Mesendoderm (in vitro differentiated cells): ENCODE data around the gene OR10R2.

ENCODE experiments used
- DNase-seq: peaks from one replicate; pipeline ENCODE4 v3.0.0; 2013
- H2AK5ac ChIP-seq: 2 replicates; pipeline ENCODE4 v1.6.1; 2013; ENCODE audit warnings: low read length, inconsistent platforms
- H2BK120ac ChIP-seq: 2 replicates; pipeline ENCODE4 v1.6.1; 2013; ENCODE audit warnings: low read depth, mild to moderate bottlenecking, low read length, moderate library complexity, mixed read lengths
- H2BK15ac ChIP-seq: replicated peaks from 2 replicates; pipeline ENCODE4 v1.6.1; 2013; ENCODE audit warnings: low read depth, mild to moderate bottlenecking, moderate library complexity
- H2BK5ac ChIP-seq: 2 replicates; pipeline ENCODE4 v1.6.1; 2013; ENCODE audit warnings: low read length, inconsistent platforms
- H3K18ac ChIP-seq: 2 replicates; pipeline ENCODE4 v1.6.1; 2013; ENCODE audit warnings: mild to moderate bottlenecking, low read length, mixed read lengths
- H3K23ac ChIP-seq: one replicate; pipeline ENCODE4 v1.6.1; 2013; ENCODE audit warnings: low read length
- H3K27ac ChIP-seq: 2 replicates; pipeline ENCODE4 v1.5.1; 2013; ENCODE audit warnings: low read depth, mild to moderate bottlenecking, inconsistent platforms, low read length, moderate library complexity
- H3K27me3 ChIP-seq: 2 replicates; pipeline ENCODE4 v1.6.1; 2013; ENCODE audit warnings: low read length, control low read depth, mild to moderate bottlenecking, inconsistent platforms; ENCODE audit not compliant: insufficient read depth, poor library complexity
- H3K36me3 ChIP-seq: 2 replicates; pipeline ENCODE4 v1.6.1; 2013; ENCODE audit warnings: low read length, inconsistent platforms; ENCODE audit not compliant: control insufficient read depth, insufficient read depth
- H3K4ac ChIP-seq: one replicate; pipeline ENCODE4 v1.6.1; 2013; ENCODE audit warnings: low read depth, mild to moderate bottlenecking, low read length, moderate library complexity
- H3K4me1 ChIP-seq: 2 replicates; pipeline ENCODE4 v1.6.1; 2013; ENCODE audit warnings: low read depth, low read length, inconsistent platforms; ENCODE audit not compliant: control insufficient read depth
- H3K4me2 ChIP-seq: 2 replicates; pipeline ENCODE4 v1.6.1; 2013; ENCODE audit warnings: low read length
- H3K4me3 ChIP-seq: 2 replicates; pipeline ENCODE4 v1.5.1; 2013; ENCODE audit warnings: mild to moderate bottlenecking, low read length
- H3K56ac ChIP-seq: one replicate; pipeline ENCODE4 v1.6.1; 2013; ENCODE audit warnings: low read length
- H3K79me1 ChIP-seq: 2 replicates; pipeline ENCODE4 v1.6.1; 2013; ENCODE audit warnings: low read length, inconsistent platforms
- H3K79me2 ChIP-seq: 2 replicates; pipeline ENCODE4 v1.6.1; 2013; ENCODE audit warnings: mild to moderate bottlenecking, low read length; ENCODE audit not compliant: control insufficient read depth, insufficient read depth
- H3K9ac ChIP-seq: 2 replicates; pipeline ENCODE4 v1.6.1; 2013; ENCODE audit warnings: low read length, inconsistent platforms
- H4K5ac ChIP-seq: one replicate; pipeline ENCODE4 v1.6.1; 2013; ENCODE audit warnings: low read length
- H4K8ac ChIP-seq: one replicate; pipeline ENCODE4 v1.6.1; 2013; ENCODE audit warnings: low read depth, mild to moderate bottlenecking, control low read depth, low read length, moderate library complexity
- WGBS: extraction: QIAGEN DNeasy Blood & Tissue Kit; methylation state at CpG from one replicate; pipeline ENCODE4 v1.1.7; 2013; ENCODE audit warnings: low lambda C conversion rate, missing lambda C conversion rate; ENCODE audit not compliant: insufficient coverage; ENCODE audit errors: extremely low coverage; 5-methylcytosine and 5-hydroxymethylcytosine counted together

The OR10R2 gene

GRCh38 chr1:158493054-158493453, 21.0 kb downstream of the OR10R2 start:
- H3K27ac ChIP-seq, result no peak overlapping the region
- WGBS, result no CpG with 5 or more reads among the region's 3 CpGs
- H3K23ac ChIP-seq, result no peak overlapping the region
- no peaks in the 10 kb centered on the region for H3K27me3 ChIP-seq
- no peak overlapping the region for H2BK120ac ChIP-seq
- no peaks in the 10 kb centered on the region for H3K36me3 ChIP-seq
- no peak overlapping the region for H3K18ac ChIP-seq
- H3K4me1 ChIP-seq, result no peaks in the 10 kb centered on the region
- H2AK5ac ChIP-seq, result no peak overlapping the region
- H3K4me3 ChIP-seq, result no peak overlapping the region
- DNase-seq, result no peak
- no peak overlapping the region for H3K4me2 ChIP-seq
- H3K79me2 ChIP-seq, result no peaks in the 10 kb centered on the region
- no peak overlapping the region for H2BK5ac ChIP-seq
- no peak overlapping the region for H3K56ac ChIP-seq
- H4K5ac ChIP-seq, result no peak overlapping the region
- no peak overlapping the region for H3K4ac ChIP-seq
- H4K8ac ChIP-seq, result no peak overlapping the region
- H2BK15ac ChIP-seq, result no peak overlapping the region
- no peak overlapping the region for H3K9ac ChIP-seq
- no peaks in the 10 kb centered on the region for H3K79me1 ChIP-seq

DNA sequence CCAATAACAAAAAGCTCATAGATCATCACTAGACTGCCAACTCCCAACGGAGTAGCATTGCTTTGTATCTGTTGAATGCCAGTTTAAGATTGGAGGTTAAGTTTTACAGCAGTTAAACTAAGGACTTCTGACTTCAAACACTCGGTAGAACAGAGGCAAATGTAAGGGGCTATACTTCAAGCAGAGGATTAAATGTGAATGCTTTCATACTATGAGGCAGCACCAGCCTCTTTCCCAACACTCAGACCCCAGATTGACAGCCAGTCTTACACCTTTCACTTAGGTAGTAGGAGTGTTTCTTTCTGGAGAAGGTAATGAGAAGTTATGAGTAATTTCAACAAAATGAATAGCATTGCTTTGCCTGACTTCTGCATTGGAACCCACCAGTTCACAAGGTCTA, 22.8 kb downstream of the OR10R2 start:
- Histone ChIP-seq H3K79me2 (no peaks in the 10 kb centered on the region), H4K5ac (no peak overlapping the region), H3K4ac (no peak overlapping the region), H3K18ac (no peak overlapping the region), H3K4me2 (no peak overlapping the region), H3K27me3 (no peaks in the 10 kb centered on the region), H4K8ac (no peak overlapping the region), H3K79me1 (no peaks in the 10 kb centered on the region), H3K9ac (no peak overlapping the region), H3K23ac (no peak overlapping the region), H3K4me3 (no peak overlapping the region), H2BK120ac (no peak overlapping the region), H3K56ac (no peak overlapping the region), H3K36me3 (no peaks in the 10 kb centered on the region), H3K27ac (no peak overlapping the region), H2BK5ac (no peak overlapping the region), H2BK15ac (no peak overlapping the region), H2AK5ac (no peak overlapping the region), H3K4me1 (no peaks in the 10 kb centered on the region)
- DNase-seq, result no peak
- WGBS, result no CpG with 5 or more reads among the region's 2 CpGs

GRCh38 chr1:158496374-158496773, 24.4 kb downstream of the OR10R2 start:
- Histone ChIP-seq H3K4ac (no peak overlapping the region), H3K56ac (no peak overlapping the region), H3K9ac (no peak overlapping the region), H4K5ac (no peak overlapping the region), H3K18ac (no peak overlapping the region), H3K4me1 (no peaks in the 10 kb centered on the region), H3K23ac (no peak overlapping the region), H3K27me3 (no peaks in the 10 kb centered on the region), H4K8ac (no peak overlapping the region), H3K36me3 (no peaks in the 10 kb centered on the region), H2BK15ac (no peak overlapping the region), H3K4me2 (no peak overlapping the region), H3K27ac (no peak overlapping the region), H2BK120ac (no peak overlapping the region), H3K79me1 (no peaks in the 10 kb centered on the region), H2BK5ac (no peak overlapping the region), H3K79me2 (no peaks in the 10 kb centered on the region), H2AK5ac (no peak overlapping the region), H3K4me3 (no peak overlapping the region)
- WGBS, result no CpG with 5 or more reads among the region's 2 CpGs
- DNase-seq, result peak; percentile 57

DNA sequence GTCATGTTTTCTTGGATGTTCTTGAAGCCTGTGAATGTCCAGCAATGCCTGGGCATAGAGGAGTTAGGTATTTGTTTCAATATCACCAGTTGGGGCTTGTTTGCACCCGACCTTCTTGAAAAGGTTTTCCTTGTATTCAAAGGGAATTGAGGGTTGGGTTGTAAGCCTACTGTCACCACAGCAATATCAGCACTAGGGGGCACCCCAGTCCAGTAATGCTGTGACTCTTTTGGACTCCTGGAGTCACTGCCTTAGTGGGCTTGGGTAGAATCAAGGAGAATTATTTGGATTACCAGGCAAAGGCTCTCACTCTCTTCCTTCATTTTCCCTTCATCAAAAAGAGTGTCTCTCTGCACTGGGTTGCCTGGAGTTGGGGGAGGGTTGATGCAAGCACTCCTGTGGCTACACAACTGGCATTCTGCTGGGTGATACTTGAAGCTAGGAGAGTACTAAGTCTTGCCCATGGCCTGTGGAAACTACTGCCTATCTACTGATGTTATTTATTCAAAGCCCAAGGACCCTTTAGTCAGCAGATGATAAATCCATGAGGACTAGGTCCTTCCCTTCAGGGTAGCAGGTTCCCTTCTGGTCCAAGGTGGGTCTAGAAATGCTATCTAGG, 34.5 kb downstream of the OR10R2 start:
- no peaks in the 10 kb centered on the region for H3K27me3 ChIP-seq
- no peak overlapping the region for H2BK15ac ChIP-seq
- H3K4me3 ChIP-seq, result no peak overlapping the region
- WGBS, result no CpG with 5 or more reads among the region's 1 CpG
- H3K23ac ChIP-seq, result no peak overlapping the region
- no peaks in the 10 kb centered on the region for H3K4me1 ChIP-seq
- no peak overlapping the region for H3K4me2 ChIP-seq
- H4K8ac ChIP-seq, result no peak overlapping the region
- H3K27ac ChIP-seq, result no peak overlapping the region
- H3K4ac ChIP-seq, result no peak overlapping the region
- no peak overlapping the region for H3K9ac ChIP-seq
- H2AK5ac ChIP-seq, result no peak overlapping the region
- H3K18ac ChIP-seq, result no peak overlapping the region
- no peak overlapping the region for H3K56ac ChIP-seq
- H4K5ac ChIP-seq, result no peak overlapping the region
- H3K79me1 ChIP-seq, result no peaks in the 10 kb centered on the region
- no peaks in the 10 kb centered on the region for H3K79me2 ChIP-seq
- H2BK5ac ChIP-seq, result no peak overlapping the region
- DNase-seq, result peak; percentile 80
- H2BK120ac ChIP-seq, result no peak overlapping the region
- no peaks in the 10 kb centered on the region for H3K36me3 ChIP-seq

GRCh38 chr1:158507511-158507910, 35.5 kb downstream of the OR10R2 start:
- Histone ChIP-seq H4K5ac (no peak overlapping the region), H2BK5ac (no peak overlapping the region), H4K8ac (no peak overlapping the region), H2BK120ac (no peak overlapping the region), H3K27ac (no peak overlapping the region), H3K23ac (no peak overlapping the region), H3K79me1 (no peaks in the 10 kb centered on the region), H2AK5ac (no peak overlapping the region), H3K4me1 (no peaks in the 10 kb centered on the region), H3K79me2 (no peaks in the 10 kb centered on the region), H3K56ac (no peak overlapping the region), H3K4me3 (no peak overlapping the region), H3K4me2 (no peak overlapping the region), H2BK15ac (no peak overlapping the region), H3K9ac (no peak overlapping the region), H3K27me3 (no peaks in the 10 kb centered on the region), H3K18ac (no peak overlapping the region), H3K4ac (no peak overlapping the region), H3K36me3 (no peaks in the 10 kb centered on the region)
- WGBS, result no CpG with 5 or more reads among the region's 2 CpGs
- DNase-seq, result no peak

GRCh38 chr1:158509471-158510156, 37.6 kb downstream of the OR10R2 start:
- H2BK120ac ChIP-seq, result no peak overlapping the region
- H3K4me3 ChIP-seq, result no peak overlapping the region
- no peak overlapping the region for H2BK15ac ChIP-seq
- H3K79me2 ChIP-seq, result no peaks in the 10 kb centered on the region
- no peak overlapping the region for H2BK5ac ChIP-seq
- no peak overlapping the region for H3K4ac ChIP-seq
- no peak overlapping the region for H3K4me2 ChIP-seq
- H4K5ac ChIP-seq, result no peak overlapping the region
- no peaks in the 10 kb centered on the region for H3K27me3 ChIP-seq
- no peaks in the 10 kb centered on the region for H3K79me1 ChIP-seq
- H3K23ac ChIP-seq, result no peak overlapping the region
- no peak for DNase-seq
- H3K36me3 ChIP-seq, result no peaks in the 10 kb centered on the region
- no CpG with 5 or more reads among the region's 4 CpGs for WGBS
- no peak overlapping the region for H3K27ac ChIP-seq
- H3K18ac ChIP-seq, result no peak overlapping the region
- H3K4me1 ChIP-seq, result no peaks in the 10 kb centered on the region
- H3K9ac ChIP-seq, result no peak overlapping the region
- H3K56ac ChIP-seq, result no peak overlapping the region
- H2AK5ac ChIP-seq, result no peak overlapping the region
- H4K8ac ChIP-seq, result no peak overlapping the region
